ENCODE results near the gene MAP3K5. TPM values are rescaled to one million over a fixed set of nuclear protein-coding genes. Genes with fewer than 3 reads are reported as not detected.
A peak's percentile ranks its signal among the peaks of the same experiment; 100 is the strongest.

The MAP3K5 gene
- total RNA-seq, 1 experiment from 2014 or later, result 14.0 TPM

DNA sequence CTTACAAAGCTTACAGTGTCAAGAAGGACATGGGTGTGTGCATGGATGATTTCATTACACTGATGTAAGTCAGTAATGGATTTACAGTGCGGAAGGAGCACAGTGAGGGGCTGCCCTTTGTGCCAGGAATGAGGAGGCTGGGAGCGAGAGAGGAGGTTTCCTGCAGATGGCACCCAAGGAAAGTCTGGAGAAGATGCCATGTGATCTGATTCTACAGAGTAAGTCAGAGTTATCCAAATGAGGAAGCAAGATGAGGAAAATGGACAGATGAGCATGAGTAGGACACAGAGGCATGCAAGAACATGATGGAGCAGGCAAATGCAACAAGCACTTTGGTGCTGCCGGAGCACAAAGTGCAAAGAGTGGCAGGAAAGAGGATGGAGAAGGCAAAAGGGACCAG lies 271.8 kb downstream of the MAP3K5 start:
- DNase-seq (ENCODE audit: low read depth), result no peak

DNA sequence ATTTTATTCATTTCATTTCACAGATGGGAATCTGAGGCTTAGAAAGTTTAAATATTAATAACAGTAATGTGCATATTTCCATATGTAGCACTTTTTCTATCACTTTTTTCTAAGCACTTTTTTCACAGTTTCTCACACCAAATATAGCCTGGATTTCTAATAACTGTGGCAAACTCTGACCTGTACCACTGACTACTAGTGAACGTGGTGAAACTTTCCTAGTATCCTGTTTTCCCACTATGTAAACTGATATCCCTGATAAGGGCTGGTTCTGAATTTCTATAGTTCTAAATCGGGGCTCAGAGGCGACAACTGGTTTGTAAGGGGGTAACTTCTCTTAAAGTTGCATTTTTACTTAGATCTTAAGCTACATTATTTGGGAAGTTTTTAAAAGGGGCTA lies 274.7 kb downstream of the MAP3K5 start:
- DNase-seq (ENCODE audit: low read depth), result no peak

DNA sequence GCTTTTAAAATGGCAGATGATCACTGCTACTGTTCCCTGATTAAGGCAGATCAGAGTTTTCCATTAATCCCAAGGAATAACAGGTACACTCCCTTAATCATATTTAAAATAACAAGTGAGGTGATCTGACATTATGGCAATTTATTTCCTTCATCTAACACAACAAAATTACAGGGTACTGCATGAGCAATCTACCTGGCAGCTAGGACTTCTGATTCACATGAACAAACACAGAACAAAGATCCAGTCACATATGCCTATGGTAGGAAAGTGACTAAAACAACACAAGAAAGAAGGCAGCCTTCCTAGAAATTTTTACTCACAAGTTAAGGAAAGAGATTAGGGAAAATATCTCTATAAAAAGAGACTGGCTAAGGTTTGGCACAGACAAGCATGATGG lies 275.3 kb downstream of the MAP3K5 start:
- no peak for DNase-seq (ENCODE audit: low read depth)

DNA sequence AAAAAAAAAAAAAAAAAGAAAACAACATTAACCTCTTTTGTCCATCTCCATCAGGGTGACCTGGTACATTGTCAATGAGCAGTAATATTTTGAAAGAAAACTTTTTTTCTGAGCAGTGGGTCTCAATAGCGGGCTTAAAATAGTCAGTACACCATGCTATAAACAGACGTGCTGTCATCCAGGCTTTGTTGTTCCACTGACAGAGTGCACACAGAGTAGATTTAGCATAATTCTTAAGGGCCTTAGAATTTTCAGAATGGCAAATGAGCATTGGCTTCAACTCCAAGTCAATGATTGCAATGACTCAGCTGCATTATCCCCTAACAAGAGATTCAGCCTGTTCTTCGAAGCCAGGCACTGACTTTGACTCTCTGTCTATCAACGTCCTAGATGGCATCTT lies 277.7 kb downstream of the MAP3K5 start:
- DNase-seq (ENCODE audit: low read depth), result no peak

DNA sequence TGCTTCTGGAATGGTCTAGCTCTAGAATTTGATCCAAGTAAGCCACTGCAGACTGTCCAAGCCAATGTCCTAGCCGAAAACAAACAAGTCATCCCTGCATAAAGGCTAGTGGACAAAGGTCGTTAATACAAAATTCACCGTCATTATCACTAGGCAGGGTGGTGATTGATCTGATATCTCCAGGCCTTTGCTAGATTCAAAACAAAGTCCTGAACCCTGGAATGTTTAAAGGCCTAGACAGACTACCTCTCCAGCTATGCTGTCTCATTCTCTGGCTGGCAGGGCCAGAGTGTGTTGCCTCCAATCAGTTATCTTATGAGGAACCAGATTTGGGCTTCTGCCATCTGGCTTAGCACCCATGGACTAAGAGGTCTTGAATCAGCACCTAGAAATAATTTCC lies 280.4 kb downstream of the MAP3K5 start:
- DNase-seq (ENCODE audit: low read depth), result no peak

DNA sequence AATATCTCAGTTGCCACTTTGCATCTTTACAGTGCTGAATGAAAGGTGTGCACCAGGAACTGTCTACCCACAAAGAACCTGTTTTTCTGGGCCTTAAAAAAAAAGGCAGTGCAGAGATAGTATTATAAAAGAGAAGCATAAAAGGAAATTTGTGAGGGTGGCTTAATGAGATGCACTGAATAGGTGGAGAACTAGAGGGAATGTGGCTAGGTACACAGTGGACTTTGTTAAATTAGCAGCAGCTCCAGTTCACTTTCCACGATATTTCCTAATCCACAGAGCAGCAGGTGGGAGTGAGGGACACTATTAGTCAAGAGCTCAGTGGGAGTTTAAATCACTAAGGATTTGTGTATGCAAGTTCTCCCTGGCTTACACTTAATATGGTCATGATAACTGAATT lies 280.9 kb downstream of the MAP3K5 start:
- no peak for DNase-seq (ENCODE audit: low read depth)

DNA sequence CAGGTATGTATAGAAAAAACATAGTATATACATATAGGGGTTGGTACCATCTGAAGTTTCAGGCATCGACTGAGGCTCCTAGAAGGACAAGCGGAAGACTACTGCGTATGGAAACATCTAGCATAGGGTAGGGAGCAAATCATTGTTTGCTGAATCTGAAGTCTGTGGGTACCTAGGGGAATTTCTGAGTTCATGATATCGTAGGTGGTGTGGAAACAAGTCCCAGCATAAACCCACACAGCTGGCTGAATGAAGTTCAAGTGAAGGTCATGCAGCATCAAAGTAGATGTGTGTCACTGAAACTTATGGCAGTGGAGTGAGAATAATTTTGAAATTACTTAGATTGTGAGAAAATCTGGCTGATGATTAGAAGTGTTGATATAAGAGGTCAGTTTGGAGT lies 281.5 kb downstream of the MAP3K5 start:
- no peak for DNase-seq (ENCODE audit: low read depth)

DNA sequence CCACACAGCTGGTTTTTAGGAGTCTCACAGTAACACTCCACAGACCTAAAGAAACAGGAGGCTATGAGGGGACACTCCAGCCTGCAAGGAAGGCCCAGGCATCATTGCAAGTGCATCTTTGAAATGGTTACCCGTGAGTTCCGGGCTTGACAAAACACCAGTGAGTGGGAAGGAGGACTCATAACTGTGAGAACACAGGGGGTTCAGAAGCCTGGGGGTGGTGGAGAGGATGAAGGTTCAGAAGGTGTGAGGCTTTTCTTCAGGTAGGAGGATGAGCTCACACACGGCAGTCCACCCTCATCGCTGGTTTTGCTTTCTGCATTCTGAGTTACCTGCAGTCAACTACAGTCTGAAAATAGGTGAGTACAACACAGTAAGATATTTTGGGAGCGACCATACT lies 282.0 kb downstream of the MAP3K5 start:
- no peak for DNase-seq (ENCODE audit: low read depth)

DNA sequence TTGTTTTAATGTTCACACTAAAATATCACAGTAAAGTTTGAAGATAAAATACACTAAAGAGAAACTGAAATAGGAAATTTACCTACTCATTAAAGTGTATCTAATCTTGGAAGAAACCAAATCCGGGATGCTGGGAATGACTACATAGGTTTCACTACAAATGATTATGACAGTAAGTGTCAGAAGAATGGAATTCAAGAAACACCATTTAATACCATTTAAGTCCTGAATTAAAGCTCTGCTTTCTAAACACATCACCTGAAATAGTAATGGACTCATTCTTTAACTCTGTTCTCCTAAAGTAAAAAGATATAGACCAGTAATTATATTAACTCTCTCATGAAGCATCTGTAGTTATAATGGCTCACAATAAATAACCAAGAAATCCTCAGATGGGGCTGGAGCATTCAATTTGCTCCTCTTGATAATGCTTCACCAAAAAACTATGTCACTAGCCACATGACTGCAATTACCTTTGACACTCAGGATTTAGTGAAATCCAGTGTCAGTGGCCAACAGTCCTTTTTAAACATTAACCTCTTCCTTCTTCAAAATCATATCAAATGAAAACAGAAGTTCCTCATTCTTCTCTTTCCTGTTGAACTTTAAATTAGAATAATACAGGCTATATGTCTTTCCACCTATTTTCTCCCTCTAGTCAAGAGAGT lies 283.4 kb downstream of the MAP3K5 start:
- peak; percentile 13 for DNase-seq (ENCODE audit: low read depth)

Other genes starting within 250 kb of the MAP3K5 start
- gene MAP7, start 242.1 kb downstream of the MAP3K5 start, total RNA-seq (2014; rRNA removed; shearing (Covaris generic)), result 0.15 and 0.49 TPM in 2 replicates
- gene PEX7, start 30.1 kb upstream of the MAP3K5 start, total RNA-seq (2014; rRNA removed; shearing (Covaris generic)), result 13.9 and 23.1 TPM in 2 replicates
- not detected in 2 replicates for gene SLC35D3, start 129.8 kb upstream of the MAP3K5 start, total RNA-seq (2014; rRNA removed; shearing (Covaris generic))

Data from M059J (cell line).